Erythroblast (primary cell): ENCODE results near the gene FUBP3.
A peak's percentile ranks its signal among the peaks of the same experiment; 100 is the strongest.
"Not testable (repeated sequence)": the region's sequence is repeated elsewhere in the genome, so short reads cannot be mapped to it uniquely, and the experiment has no call there.

Source experiments
- DNase-seq, 2 experiments: peaks; one replicate each; lab custom pipeline; 2025; lab: John Stamatoyannopoulos, UW
- GATA1 ChIP-seq: IDR thresholded peaks from 2 replicates; pipeline ENCODE4 v1.6.1; 2011; ENCODE audit warnings: low read depth, mild to moderate bottlenecking, control low read depth, low read length, moderate library complexity
- POLR2A ChIP-seq: IDR thresholded peaks from 2 replicates; pipeline ENCODE4 v1.6.1; 2011; ENCODE audit warnings: mild to moderate bottlenecking, low read length

Gene FUBP3

DNA sequence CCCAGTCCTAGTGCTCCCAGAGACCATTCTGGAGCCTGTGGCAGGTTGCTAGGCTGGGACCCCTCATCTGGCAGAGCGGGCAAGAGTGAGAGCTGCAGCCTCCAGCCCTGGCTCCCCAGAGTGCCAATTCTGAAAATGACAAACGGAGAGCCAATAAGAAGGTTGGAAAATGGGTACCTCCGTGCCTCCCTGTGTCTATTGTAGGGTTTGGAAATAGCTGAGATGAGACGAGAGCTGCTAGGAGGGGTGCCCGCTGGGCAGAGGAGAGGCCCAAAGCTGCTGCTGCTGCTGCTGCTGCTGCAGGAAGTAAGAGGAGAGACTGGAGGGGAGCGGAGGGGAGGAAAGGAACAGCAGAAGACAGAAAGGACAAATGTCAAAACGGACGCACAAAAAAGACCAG is 36.0 kb upstream of the FUBP3 start:
- DNase-seq = no peak
- no peak for TF ChIP-seq POLR2A
- no peak for TF ChIP-seq GATA1

GRCh38 chr9:130543859-130544258 is 35.5 kb upstream of the FUBP3 start:
- no peak for DNase-seq
- TF ChIP-seq POLR2A (no peak), GATA1 (no peak)

DNA sequence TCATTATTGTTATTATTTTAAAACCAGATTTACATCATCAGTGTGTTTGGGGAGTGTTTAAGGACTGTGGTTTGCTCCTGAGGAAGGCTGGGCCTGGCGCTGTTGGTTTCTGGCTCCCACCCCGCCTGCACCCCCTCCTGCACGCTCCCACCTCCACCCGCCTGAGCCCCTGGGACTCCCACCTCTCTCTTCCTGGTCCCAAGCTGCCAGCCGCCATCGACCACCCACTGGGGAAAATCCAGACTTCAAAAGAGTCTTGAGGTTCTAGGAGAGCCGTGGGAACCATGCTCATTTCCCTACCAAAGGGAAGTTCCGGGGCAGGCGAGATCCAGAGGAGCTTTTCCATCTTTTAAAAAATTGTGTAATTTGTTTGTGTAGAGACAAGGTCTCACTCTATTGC is 35.0 kb upstream of the FUBP3 start:
- no peak for TF ChIP-seq POLR2A
- TF ChIP-seq GATA1 = no peak
- no peak for DNase-seq

GRCh38 chr9:130548103-130548502 is 31.3 kb upstream of the FUBP3 start:
- TF ChIP-seq GATA1 = no peak
- DNase-seq = no peak

GRCh38 chr9:130549093-130549735 is 30.2 kb upstream of the FUBP3 start:
- TF ChIP-seq GATA1 (no peak), POLR2A (no peak)
- peak in 1 of 2 experiments; percentile 23 for DNase-seq

DNA sequence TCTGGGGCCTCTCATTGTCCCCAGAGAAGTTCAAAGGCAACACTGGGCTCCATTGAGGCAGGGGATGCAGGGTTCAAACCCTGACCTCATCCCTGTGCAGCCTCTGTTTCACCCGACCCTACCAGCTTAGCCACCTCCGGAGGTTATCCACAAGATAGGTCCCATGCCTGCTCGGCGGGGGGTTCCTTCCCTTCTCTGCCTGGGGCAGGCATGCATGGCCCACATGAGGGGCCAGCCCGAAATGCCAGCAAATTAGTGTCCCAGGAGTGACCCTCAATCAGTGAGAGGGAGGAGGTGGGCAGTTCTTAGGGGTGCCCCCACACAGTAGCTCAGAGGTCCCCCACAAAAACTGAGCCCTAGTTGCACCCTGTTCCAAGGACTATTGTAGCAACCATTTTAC is 24.8 kb upstream of the FUBP3 start:
- DNase-seq = no peak
- TF ChIP-seq GATA1 = no peak
- TF ChIP-seq POLR2A = no peak

GRCh38 chr9:130555061-130555460 is 24.3 kb upstream of the FUBP3 start:
- DNase-seq = no peak
- TF ChIP-seq GATA1 (no peak), POLR2A (no peak)

- no peak for DNase-seq
- no peak for TF ChIP-seq GATA1
- no peak for TF ChIP-seq POLR2A
Observed at GRCh38 chr9:130555968-130556367, 23.4 kb upstream of the FUBP3 start.

- TF ChIP-seq GATA1 = no peak
- TF ChIP-seq POLR2A = no peak
- no peak for DNase-seq
Observed at GRCh38 chr9:130556396-130557076, 22.8 kb upstream of the FUBP3 start.

GRCh38 chr9:130557077-130557468 is 22.3 kb upstream of the FUBP3 start:
- DNase-seq = no peak
- TF ChIP-seq POLR2A = no peak
- TF ChIP-seq GATA1 = no peak

DNA sequence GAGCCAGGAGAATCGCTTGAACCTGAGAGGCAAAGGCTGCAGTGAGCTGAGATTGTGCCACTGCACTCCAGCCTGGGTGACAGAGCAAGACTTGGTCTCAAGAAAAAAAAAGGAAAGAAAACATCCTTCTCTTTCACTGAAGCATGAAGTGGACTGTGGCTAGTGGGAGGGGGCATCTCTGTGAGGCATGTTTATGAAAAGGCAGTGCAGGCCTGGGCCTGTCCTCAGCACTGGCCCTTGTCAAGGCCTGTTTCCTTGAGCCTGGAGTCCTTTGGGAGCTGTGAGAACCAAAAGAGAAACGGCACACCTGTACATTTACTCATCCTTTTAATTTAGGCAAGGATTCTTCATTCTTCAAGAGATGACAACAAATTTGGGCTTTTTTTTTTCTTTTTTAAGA is 18.3 kb upstream of the FUBP3 start:
- DNase-seq = no peak
- no peak for TF ChIP-seq GATA1
- TF ChIP-seq POLR2A = no peak

DNA sequence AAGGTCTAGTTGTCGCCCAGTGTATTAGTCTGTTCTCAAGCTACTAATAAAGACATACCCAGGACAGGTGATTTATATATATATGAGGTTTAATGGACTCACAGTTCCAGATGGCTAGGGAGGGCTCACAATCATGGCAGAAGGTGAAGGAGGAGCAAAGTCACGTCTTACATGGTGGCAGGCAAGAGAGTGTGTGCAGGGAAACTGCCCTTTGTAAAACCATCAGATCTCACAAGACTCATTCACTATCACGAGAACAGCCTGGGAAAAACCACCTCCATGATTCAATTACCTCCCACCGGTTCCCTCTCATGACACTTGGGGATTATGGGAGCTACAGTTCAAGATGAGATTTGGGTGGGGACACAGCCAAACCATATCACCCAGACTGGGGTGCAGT is 16.9 kb upstream of the FUBP3 start:
- DNase-seq = not testable (repeated sequence)

DNA sequence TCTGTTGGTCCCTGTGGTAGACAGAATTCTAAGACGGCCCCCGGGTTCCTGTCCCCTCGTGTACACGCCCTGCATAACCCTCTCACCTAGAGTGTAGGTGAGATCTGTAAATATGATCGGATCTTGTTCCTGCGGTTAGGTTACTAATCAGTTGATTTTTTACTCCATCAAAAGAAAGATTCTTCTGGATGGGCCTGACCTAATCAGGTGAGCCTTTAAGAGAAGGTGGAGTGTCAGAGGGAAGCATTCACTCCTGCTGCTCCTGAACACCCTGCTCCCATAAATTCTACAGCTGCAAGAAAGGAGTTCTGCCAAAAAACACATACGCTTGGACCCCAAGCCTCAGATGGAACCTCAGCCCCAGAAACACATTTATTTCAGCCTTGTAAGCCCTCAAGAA is 15.6 kb upstream of the FUBP3 start:
- TF ChIP-seq GATA1 (no peak), POLR2A (no peak)
- no peak for DNase-seq

DNA sequence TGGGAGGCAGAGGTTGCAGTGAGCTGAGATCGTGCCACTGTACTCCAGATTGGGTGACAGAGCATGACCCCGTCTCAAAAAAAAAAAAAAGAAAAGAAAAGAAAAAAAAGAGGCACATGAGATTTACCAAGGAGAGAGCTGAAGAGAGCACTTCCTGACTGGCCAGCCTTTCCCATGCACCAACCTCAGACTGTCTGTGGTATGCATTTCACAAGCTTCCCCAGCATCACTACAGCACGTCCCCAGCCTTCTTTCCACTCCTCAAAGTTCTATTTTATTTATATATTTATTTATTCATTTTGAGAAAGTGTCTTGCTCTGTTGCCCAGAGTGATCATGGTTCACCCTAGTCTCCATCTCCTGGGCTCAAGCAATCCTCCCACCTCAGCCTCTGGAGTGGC is 13.6 kb upstream of the FUBP3 start:
- DNase-seq = no peak
- TF ChIP-seq POLR2A (no peak), GATA1 (no peak)

- TF ChIP-seq POLR2A = no peak
- no peak for TF ChIP-seq GATA1
- DNase-seq = no peak
Observed at GRCh38 chr9:130570208-130570607, 9.2 kb upstream of the FUBP3 start.
